HG03066 (cell line): ENCODE data around the gene TM7SF2.

Source experiments
- ATAC-seq: cut with Tn5 transposase; IDR thresholded peaks from one replicate; pipeline ENCODE4 v1.9.1; 2021; ENCODE audit warnings: low read depth; ENCODE audit not compliant: unreplicated experiment

The TM7SF2 gene

DNA sequence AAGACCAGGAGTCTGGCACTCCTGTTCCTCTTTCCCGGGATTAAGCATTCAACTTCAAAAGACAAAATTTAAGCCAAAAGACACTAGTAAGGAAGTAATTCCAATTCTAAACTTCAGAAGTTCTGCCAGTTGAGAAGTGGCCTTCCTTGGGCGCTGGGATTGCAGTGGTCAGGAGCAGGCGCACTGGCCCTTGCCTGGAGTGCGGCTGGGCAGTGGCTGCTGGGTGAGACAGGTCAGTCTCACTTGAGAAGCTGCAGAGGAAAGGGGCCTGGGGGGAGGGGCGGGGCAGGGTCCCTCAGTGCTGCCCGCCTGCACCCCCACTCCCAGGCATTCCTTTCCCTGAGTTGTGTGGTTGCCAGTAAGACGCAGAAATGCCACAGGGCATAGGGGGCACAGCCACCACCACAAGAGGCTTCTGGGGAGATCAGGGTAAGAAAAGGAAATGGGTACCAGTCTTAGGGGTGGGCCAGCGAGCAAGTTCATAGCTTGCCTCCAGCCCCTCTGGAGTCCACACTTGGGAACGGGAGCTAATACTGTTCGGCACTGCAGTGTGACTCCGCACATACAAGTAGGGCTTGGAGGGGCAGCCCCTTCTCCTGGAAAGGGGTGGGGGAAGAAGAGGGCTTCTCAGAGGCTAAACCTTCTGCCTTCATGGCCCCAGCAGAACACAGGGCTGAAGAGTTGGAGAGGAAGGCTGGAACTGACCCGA, 16.0 kb downstream of the TM7SF2 start:
- ATAC-seq = no peak

DNA sequence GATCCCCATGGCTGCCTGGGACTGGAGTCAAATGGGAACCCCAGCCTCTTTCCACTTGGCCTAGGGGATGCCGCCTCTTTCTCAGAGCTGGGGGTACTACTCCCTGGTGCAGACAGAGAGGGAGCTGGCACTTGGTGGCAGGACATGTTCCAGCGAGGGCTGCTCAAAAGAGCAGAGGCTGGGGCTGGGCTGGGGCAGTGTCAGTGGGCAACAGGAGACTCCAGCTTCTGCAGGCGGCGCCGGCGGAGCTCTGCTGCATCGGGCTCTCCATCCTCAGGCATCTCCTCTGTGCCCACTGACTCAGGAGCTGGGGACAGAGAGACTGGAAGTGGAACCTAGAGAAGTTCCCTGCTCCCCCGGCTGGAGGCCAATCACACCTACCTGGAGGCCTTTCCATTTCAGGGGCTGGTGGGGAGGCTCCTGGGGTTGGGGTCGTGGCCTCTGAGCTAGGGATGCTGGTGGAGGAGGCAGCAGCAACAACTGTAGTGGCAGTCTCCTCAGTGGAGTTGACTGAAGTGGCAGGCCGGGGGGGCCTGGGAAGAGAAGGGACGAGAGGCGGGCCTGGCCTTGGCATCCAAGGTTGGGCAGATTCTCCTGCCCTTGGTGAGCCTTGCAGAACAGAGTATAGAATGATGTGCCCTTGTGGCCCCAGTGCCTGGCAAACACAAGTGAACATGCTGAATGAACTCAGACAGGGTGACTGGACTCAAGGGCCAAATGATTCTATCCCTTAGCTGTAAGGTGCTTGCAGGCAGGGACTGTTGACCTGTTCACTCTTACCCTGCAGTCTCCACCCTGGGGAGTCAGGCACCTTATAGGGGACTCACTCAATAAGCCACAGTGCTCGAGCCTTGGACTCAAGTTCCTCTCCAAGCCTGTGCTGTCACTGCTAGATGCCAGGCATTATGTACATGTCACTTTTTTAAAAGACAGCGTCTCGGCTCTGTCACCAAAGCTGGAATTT, 16.8 kb downstream of the TM7SF2 start:
- no peak for ATAC-seq

DNA sequence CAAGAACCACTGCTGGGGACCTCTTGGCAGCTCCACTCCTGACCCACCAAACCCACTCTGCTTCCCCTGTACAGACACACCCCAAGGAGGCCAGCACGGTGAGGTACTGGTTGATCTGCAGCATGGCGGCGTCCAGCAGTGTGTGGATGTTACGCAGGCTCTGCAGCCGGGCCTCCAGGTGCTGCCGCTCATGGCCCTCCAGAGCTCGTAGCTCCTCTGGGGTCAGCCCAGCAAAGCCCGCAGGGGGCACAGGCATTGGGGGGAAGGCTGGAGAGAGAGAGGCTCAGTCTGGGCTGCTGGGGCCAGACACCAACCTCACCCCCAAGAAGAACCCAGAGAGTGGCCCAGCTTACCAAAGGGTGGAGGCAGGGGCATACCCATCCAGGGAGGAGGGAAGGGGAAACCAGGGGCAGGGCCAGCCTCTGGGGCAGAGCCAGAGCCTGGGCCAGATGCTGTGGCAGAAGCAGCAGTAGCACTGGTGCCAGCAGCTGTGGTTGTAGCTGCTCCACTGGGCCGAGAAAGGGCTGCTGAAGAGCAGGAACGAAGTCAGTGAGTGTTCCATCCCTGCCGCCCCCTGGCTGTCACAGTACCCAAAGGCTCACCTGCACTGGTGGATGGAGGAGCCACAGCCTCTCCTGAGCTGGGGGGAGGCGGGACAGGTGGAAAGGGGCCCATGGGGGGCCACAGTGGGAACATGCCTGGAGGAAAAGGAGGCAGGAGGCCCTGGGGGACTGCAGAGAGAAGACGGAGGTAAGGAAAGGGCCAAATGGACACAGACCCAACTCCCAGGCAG, 18.2 kb downstream of the TM7SF2 start:
- no peak for ATAC-seq

DNA sequence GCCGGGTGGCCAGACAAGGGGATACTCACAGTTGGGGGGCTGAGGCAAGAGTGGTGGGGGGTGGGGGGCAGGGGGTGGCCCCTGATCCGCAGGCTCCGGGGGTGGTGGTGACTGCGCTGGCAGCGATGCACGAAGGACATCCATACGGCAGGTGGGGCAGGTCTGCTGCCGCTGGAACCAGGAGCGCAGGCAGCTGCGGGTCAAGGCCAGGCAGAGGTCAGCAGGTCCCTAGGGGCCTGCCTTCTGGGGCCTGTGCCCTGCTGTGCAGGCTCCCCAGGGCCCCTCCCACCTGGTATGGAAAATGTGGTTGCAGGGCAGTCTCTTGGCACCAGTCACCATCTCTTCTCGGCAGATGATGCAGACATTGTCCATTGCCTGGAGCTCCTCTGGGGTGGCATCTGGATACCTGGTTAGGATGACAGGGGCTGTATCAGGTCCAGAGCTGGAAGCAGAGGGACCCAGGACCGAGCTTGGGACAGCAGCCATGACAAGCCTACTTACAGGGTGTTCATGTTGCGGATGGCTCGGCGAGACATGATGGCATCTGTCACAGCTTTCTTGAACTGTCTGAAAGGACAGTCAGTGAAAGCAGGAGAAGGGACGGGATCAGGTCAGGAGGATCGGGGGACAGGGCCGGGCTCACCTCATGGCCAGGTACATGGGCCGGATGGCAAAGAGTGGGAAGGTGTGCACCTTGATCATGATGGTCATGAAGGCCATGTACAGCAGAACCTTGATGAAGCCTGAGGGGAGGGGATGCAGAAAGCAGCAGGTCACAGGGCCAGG, 19.2 kb downstream of the TM7SF2 start:
- ATAC-seq = no peak

DNA sequence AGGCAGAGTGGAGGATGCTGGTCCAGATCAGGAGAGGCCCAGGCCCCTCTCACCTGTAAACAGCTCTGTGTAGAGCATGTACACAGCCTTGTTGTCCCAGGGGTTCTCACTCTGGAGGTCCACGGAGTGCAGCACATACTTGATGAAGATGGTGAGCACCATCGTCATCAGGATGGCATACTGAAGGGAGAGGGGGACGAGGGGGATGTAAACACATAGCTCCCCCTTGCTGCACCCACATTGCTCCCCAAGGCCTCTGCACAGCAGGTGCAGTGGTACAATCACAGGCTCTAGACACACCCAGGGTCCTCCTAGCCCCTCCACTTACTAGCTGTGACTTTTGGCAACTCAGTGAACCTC, 19.7 kb downstream of the TM7SF2 start:
- ATAC-seq = no peak

DNA sequence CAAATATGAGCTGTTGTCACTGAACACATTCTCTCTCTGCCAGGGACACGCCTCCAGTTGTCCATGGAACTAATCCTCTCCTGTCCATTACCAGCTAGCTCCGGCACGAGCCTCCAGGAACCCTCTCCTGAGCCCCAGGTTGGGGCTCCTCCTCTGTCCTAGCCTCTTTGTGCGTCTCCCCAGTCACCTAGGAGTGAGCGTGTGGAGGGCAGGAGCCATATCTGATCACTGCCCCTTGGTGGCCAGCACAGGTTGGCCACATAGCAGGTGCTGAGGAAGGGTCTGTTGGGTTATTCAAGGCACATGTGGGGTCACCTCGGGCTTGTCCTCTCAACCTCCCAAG, 20.2 kb downstream of the TM7SF2 start:
- ATAC-seq = no peak

DNA sequence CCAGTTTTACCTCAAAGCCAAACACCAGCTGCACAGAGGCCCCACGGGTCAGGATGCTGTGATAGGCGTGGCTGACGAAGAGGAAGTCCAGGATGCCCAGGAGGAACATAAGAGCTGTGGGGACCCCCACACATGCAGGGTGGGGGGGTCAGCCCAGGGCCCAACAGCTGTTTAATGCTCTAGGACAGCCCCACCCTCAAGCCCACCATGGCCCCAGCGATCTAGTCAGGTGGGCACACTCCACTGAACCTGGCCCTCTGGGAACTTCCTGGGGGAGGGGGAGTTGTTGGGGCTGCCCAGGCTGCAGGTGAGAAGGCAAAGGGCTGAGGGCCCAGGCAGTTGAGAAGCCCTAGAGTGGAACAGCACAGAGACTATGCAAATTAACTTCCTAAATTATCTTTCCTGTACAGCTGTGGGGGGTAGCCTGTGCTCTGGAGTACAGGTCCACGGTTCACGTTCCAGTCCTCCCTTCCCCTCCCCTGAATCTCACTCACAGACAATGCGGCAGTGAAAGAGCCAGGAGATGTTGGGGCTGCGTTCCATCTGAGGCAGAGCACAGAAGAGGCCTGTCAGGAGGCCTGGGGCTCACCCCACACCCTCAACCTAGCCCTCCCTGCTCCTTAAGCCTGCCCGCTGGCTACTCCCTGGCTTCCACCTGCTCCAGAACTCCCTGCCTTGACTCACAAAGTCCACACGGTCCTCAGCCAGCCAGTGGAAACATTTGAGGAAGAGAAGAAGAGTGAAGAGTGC, 20.7 kb downstream of the TM7SF2 start:
- peak; percentile 45 for ATAC-seq

DNA sequence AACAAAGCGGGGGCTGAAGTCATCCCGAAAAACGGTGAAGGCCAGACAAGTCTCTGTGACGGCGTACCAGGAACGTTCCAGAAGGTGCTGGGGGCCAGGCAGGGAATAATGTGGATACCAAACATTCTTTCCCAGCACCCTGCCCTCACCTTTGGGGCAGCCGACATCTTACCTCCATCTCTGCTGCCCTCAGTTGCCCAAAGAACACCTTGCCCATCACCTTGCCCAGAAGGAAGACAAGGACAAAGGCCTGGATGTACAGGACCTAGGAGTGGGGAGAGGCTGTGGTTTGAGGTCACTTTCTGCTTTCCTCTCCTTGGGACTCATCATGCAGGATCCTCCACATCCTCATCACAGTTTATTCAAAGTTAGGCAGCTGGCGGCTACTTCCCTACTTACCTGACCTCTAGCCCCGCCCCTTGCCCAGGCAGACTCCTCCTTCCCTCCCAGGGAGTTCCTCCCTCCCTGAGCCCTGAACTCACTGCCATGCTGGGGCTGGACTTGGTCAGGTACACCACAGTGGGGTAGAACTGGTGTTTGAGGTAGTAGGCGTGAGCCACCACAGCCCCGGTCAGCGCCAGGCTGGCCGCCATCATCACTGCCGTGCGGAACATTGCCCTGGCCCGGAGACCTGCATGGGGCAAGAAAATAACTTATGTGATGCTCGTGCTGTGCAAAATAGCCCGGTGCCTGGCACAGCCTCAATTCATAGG, 21.5 kb downstream of the TM7SF2 start:
- no peak for ATAC-seq

DNA sequence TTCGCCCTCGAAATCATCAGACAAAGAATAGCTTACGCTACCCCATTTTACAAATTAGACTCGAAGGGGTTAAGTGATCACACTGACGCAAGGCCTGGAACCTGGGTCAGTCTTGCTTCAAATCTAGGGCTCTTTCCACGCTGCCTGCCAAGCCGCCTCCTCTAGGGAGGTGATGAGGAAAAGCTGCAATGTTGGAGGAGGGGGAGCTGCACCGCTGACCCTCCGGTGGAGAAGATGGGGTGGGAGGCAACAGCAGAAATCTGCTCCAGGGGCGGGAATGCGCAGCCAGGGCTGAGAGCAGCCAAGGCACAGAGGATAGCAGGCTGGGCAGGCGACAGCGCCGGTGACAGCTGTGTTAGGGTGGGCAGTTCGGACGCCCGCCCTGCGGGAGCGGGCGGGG, 22.1 kb downstream of the TM7SF2 start:
- ATAC-seq = no peak

DNA sequence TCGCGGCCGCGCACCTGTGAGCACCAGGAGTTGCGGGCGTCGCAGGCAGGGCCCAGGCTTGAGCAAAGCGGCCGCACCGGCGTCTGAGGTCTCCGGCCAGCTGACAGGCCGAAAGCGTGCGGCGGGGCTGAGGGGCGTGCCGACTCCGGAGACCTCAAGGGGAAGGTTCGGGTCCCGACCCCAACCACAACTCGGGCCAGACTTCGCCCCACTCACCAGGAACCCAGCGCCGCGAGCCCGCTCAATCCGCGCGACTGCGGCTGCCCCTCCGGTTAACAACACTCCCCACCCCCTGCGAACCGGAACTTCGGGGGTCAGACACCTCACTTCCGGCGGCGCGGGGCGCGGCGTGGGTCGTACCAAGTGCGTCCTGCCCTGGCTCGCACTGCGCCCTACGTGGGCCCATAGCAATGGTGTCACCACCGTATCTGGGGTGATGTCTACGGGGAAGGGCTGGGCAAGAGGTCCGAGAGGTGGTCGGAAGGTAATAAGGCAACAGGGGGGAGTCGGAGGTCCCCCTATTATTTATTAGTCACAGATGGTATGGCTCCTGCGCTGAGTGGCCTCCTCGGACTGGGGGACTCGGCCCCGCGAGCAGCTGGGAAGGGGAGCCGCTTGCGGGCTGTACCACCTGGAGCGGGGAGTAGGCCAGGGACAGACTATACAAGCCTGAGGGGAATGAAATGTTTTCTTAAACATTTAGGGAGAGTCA, 22.7 kb downstream of the TM7SF2 start, which contains the start of gene SYVN1:
TSS of gene SYVN1 (minus strand) at position 280 of the 712 bp plus-strand sequence. CDS start 918 bp downstream, outside the sequence.
- peak; percentile 50 for ATAC-seq

DNA sequence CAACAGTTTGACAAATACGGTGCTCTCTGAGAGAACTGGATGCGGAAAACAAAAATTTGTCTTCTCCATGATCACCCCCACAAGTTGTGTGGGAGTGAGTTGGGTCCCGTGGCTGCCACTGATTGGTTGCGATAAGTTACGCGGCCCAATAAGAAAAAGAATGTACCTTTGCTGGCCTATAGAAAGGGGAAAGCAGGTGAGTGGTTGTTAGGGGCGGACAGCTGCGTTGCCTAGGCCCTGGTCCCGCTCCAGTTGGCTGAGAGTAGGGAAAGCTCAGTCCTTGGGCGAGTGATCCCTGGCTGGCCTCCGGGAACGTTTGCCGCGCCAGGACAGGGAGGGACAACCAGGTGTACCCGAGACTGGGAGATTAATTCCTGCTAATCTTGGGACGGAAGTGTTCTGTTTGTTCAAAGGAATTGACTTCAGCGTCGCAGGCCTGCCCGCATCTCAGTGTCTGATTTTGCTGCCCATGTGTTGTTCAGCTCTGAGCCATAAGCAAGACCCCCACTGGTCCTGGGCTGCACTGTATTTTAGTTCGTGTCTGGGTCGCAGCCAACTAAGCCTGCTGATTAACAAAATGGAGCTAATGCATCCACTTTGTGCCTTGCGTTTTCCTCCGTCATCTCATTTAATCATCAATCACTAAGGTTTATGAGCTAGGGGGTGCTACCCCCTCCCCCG, 23.4 kb downstream of the TM7SF2 start:
- ATAC-seq = peak; percentile 59

DNA sequence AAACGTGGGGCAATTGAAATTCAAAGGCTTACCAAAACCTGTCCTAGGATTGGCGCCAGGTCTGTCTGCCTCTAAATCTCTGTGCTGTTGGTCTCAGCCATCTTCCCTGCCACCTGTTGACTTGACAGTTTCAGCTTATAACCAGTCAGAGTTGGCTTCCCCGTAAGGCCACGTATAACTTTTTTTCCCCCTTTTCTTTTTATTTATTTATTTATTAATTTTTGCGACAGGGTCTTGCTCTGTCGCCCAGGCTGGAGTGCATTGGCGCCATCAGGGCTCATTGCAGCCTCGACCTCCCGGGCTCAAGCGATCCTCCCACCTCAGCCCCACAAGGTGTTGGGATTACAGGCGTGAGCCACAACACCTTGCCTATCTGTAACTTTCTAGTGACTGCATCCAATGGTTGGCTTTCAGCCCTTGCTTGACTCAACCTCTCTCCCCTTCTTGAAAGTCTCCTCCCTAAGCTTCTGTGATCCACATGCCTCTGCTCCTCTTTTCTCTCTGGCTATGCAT, 24.0 kb downstream of the TM7SF2 start:
- no peak for ATAC-seq

DNA sequence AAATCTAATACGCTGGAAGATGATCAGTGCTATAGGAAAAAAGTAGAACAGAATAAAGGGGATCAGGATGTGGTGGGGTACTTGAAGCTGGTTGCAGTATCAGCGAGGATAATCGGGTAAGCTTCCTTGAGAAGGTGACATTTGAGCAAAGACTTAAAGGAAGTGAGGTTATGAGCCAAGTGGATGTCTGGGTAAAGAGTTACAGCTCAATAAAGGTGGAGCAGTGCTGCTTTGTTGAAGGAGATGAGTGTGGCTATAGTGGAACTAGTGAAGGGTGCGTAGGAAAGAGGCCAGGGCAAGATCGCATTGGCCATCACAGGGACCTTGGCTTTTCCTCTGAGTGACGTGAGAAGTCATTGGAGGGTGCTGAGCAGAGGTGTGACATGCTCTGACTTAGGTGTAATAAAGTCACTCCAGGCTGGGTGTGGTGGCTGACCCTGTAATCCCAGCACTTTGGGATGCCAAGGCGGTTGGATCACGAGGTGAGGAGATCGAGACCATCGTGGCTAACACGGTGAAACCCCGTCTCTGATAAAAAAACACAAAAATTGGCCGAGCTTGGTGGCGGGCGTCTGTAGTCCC, 24.9 kb downstream of the TM7SF2 start:
- ATAC-seq = no peak

DNA sequence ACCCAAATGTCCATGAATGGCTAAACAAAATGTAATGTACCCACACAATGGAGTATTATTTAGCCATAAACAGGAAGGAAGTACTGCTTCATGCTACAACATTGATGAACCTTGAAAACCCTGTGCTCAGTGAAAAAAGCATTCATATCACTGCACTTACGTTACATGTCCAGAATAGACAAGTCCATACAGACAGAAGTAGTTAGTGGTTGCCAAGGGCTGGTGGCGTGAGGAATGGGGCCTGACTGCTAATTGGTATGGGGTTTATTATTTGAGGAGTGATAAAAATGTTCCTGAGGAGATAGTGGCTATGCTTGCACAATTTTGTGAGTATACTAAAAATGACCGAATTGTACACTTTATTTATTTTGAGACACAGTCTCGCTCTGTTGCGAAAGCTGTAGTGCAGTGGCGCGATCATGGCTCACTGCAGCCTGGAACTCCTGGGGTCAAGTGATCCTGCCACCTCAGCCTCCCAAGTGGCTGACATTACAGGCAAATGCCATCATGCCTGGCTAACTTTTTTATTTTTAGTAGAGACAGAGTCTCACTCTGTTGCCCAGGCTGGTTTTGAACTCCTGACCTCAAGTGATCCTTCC, 30.3 kb downstream of the TM7SF2 start:
- no peak for ATAC-seq

DNA sequence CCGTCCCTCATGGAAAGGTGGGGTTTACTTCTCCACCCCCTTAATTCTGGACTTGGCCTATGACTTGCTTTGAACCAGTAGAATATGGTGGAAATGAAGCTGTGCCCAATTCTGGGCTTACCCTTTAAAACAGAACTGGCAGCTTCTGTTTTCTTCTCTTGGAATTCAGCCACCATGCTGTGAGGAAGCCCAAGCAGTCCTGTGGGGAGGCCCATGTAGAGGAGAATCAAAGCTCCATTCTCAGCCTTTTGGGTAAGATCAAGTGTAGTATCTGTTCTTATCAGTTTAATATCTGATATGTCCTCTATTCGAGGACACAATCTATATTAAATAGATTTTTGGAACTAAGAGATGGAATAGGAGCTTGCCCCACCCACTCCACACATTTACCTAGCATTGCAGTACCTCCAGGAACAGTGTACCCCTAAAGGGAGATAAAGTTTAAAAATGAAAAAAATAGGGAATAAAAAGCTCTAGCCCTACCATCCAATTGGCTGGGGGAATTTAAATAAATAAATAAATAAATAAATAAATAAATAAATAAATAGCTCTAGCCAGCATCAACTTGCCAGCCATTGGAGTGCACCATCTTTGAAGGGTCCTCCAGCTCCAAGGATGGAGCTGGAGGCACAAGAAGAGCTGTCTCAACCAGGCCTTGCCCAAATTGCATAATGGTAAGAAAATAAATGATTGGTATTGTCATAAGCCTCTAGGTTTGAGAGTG, 35.8 kb downstream of the TM7SF2 start:
- no peak for ATAC-seq

DNA sequence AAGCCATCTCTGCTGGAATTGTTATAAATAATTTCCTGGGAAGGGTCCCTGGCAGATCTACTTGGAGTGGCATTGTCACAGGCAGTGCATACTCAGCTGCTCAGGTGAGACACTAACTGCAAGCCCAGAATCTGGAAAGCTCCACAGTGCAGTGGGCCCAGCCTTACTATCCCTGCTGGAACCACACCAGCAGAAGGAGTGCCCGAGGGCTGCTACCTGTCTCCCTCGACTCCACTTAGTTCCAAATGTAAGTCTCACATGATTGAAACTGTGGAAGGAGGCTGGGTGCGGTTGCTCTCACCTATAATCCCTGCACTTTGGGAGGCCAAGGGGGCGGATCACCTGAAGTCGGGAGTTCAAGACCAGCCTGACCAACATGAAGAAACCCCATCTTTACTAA, 37.0 kb downstream of the TM7SF2 start:
- no peak for ATAC-seq
